K562 (cell line): Measurements from ENCODE around the gene CTRL. TPM values are rescaled to one million over a fixed set of nuclear protein-coding genes. Genes with fewer than 3 reads are reported as not detected.

ENCODE experiments used
- ATF7 ChIP-seq: fragments of 450-650 bp; IDR thresholded peaks from 2 replicates; pipeline ENCODE4 v1.7.1; 2014; ENCODE audit warnings: mild to moderate bottlenecking, moderate library complexity
- CHD7 ChIP-seq: fragments of 200-600 bp; sonication (generic); IDR thresholded peaks from one replicate; pipeline ENCODE4 v1.6.1; 2012; ENCODE audit warnings: mild to moderate bottlenecking, low read depth, low read length, inconsistent platforms
- HDAC1 ChIP-seq, 2 experiments: fragments of 450-650 bp; IDR thresholded peaks; 2 replicates each; pipeline ENCODE4 v1.6.1; 2016 to 2017; ENCODE audit warnings: inconsistent platforms in 1 of 2, mild to moderate bottlenecking in 1 of 2, moderate library complexity in 1 of 2
- KLF10 ChIP-seq: fragments of 250-450 bp; sonication (Bioruptor Pico); IDR thresholded peaks from 2 replicates; pipeline ENCODE4 v1.6.1; 2021; ENCODE audit warnings: matching md5 sums
- NFIC ChIP-seq: fragments of 450-650 bp; IDR thresholded peaks from 2 replicates; pipeline ENCODE4 v1.6.1; 2017; ENCODE audit warnings: mild to moderate bottlenecking, inconsistent platforms
- NFYB ChIP-seq: IDR thresholded peaks from 2 replicates; pipeline ENCODE4 v1.6.1; 2011; ENCODE audit warnings: mild to moderate bottlenecking, moderate library complexity; ENCODE audit not compliant: insufficient read length; ENCODE audit errors: extremely low read depth
- PBX2 ChIP-seq, 2 experiments: IDR thresholded peaks in 1 of 2; conservative IDR thresholded peaks in 1 of 2; 2 replicates each; pipeline ENCODE4 v1.6.1; 2016; ENCODE audit warnings: low read depth in 2 of 2, mild to moderate bottlenecking in 1 of 2, missing compliant biosample characterization in 1 of 2, missing genetic modification characterization in 1 of 2, moderate library complexity in 1 of 2
- RBM22 ChIP-seq: fragments of 200-400 bp; formaldehyde crosslinking; IDR thresholded peaks from 2 replicates; pipeline ENCODE4 v1.6.1; 2018; ENCODE audit warnings: low read length, low read depth; ENCODE audit not compliant: poor library complexity, severe bottlenecking
- RCOR1 ChIP-seq, 2 experiments: IDR thresholded peaks; 2 replicates each; pipeline ENCODE4 v1.6.1; 2012; ENCODE audit warnings: low read depth in 2 of 2, low read length in 2 of 2, borderline replicate concordance in 1 of 2, improper control_type of control experiment in 1 of 2
- SP1 ChIP-seq: sonication (generic); formaldehyde crosslinking; IDR thresholded peaks from 2 replicates; pipeline ENCODE4 v1.8.1; 2022; ENCODE audit warnings: mild to moderate bottlenecking, missing genetic modification reagents
- polyA plus RNA-seq, 8 experiments: library from polyadenylated mRNA; depleted of rRNA in 4 of 8; stranded (reverse) in 5 of 8; unstranded in 3 of 8; fragments of >200 nt; fragmentation: Nextera tagmentation in 2 of 8; fragmentation: Illumina TruSeq in 1 of 8; extraction: Ambion mirVana in 2 of 8; extraction: Trizol in 1 of 8; gene quantifications; 2 replicates each; pipeline versions ENCODE4 v1.2.1 to v1.2.3, GENCODE V29; 2011 to 2014; ENCODE audit warnings: inconsistent platforms in 1 of 8, missing spikeins in 1 of 8
- total RNA-seq, 7 experiments: library from RNA; depleted of rRNA in 6 of 7; stranded (reverse); fragments of >200 nt in 6 of 7; fragmentation: Illumina TruSeq in 2 of 7; extraction: Trizol in 2 of 7; gene quantifications; 2 replicates each; pipeline versions ENCODE4 v1.2.1 to v1.2.3, GENCODE V29; 2011 to 2021; ENCODE audit warnings: low replicate concordance in 1 of 7
- TF ChIP-seq, protein P1 (sequence below): sonication (generic); formaldehyde crosslinking; IDR thresholded peaks from 2 replicates; pipeline ENCODE4 v1.8.0; 2022; ENCODE audit warnings: mild to moderate bottlenecking, missing genetic modification reagents, borderline replicate concordance

Gene CTRL
- total and polyA plus RNA-seq, 9 of the 15 experiments (the other 6 are each of a cell fraction or from before 2014, with no cell fraction given) = 1.4 to 5.6 (median 2.5) TPM

GRCh38 chr16:67884684-67885083, 47.0 kb downstream of the CTRL start, which contains the start of gene NRN1L (continued):
- TF ChIP-seq CHD7 (no peak), NFYB (peak; percentile 39), SP1 (peak; percentile 62; the same call in 1 of the 2 replicates), RBM22 (peak; percentile 24), HDAC1 (IDR thresholded peaks at IDR 0.05) (peak in 1 of 2 experiments; percentile 51; a peak in 1 of 4 replicates), PBX2 (CRISPR knock-in tag; IDR thresholded peaks at IDR 0.05; ENCODE audit: low read depth) (no peak), PBX2 (tag; conservative IDR thresholded peaks at IDR 0.05; ENCODE audit: low read depth) (no peak), RCOR1 (IDR thresholded peaks at IDR 0.05; ENCODE audit: borderline replicate concordance in 1 of 2, low read depth in 2 of 2, low read length in 2 of 2) (0 out of 4 replicates have a peak, but pooled peaks of 1 of the 2 experiments have one; percentile 27), KLF10 (no peak), NFIC (peak; percentile 69), ATF7 (0 out of 2 replicates have a peak, but pooled peaks have one; percentile 24)
- TF ChIP-seq, protein P1, sequence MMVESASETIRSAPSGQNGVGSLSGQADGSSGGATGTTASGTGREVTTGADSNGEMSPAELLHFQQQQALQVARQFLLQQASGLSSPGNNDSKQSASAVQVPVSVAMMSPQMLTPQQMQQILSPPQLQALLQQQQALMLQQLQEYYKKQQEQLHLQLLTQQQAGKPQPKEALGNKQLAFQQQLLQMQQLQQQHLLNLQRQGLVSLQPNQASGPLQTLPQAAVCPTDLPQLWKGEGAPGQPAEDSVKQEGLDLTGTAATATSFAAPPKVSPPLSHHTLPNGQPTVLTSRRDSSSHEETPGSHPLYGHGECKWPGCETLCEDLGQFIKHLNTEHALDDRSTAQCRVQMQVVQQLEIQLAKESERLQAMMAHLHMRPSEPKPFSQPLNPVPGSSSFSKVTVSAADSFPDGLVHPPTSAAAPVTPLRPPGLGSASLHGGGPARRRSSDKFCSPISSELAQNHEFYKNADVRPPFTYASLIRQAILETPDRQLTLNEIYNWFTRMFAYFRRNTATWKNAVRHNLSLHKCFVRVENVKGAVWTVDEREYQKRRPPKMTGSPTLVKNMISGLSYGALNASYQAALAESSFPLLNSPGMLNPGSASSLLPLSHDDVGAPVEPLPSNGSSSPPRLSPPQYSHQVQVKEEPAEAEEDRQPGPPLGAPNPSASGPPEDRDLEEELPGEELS (CRISPR knock-in tag) = no peak
